HG02943 (cell line): Measurements from ENCODE around the gene IQCF2.
"Not testable (repeated sequence)": the region's sequence is repeated elsewhere in the genome, so short reads cannot be mapped to it uniquely, and the experiment has no call there.

Experiments
- ATAC-seq: cut with Tn5 transposase; IDR thresholded peaks from one replicate; pipeline ENCODE4 v1.9.1; 2021; ENCODE audit warnings: mild to moderate bottlenecking, low read depth, moderate library complexity; ENCODE audit not compliant: unreplicated experiment

IQCF2 gene

DNA sequence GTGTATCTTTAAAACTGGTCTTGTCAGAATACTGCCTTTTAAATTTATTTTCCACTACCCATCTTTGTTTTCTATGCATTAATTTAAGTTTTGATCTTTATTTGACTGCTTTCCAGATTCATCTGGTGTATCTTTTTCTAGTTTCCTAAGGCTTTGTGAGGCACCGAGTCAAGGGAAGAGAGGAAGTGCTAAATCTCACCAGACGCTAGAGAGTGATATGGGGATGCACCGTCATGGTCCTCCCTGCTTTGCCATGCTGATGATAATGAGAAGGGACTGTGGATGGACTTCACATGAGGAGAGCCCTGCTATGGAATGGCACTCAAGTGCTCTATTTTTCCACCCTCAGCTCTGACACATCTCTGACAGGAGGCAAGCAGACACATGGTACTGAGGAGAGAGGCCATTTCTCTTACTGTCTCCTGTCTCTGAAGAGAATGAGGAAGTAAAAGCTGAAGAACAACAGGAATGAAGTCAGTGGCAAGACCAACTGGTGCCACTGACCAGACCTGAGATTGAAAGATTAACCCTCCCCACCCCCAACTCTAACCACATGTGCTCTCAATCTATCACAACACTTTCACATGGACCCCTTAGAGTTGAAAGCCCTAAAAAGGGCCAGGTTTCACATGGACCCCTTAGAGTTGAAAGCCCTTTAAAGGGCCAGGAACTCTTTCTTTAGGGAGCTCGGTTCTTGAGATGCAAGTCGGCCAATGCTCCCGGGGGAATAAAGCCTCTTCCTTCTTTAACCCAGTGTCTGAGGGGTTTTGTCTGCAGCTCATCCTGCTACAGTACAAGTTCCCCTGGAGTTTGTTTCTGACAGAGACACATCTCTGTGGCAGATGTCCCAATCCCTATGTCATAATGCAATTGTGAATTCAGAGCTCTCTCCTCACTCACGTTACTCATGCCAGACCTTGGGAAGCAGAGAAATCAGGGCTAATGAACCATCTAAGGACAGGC lies at the start of gene IQCF2:
Gene IQCF2, plus strand, starts transcription at position 913 of the 963 bp plus-strand sequence. CDS start 52 bp downstream, outside the sequence.
- no peak for ATAC-seq

DNA sequence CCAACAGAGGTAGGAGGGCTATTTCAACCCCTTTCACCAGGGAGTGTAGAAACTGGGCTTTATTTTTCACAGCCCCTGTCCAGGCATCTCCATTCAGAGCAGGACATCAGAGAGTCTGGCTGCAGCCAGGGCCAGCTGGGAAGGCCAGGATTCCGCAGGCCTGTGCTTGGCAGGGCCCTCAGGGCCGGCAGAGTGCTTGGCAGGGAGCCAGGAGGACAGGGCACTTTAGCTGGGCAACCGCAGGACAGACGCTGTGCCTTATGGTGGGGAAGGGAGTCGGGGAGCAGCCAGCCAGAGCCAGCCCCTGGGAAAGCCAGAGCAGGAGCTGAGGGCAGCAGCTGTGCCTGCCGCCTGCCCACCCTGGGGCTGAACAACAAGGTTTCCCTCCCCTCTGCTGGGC lies 47.9 kb upstream of the IQCF2 start:
- ATAC-seq = no peak

DNA sequence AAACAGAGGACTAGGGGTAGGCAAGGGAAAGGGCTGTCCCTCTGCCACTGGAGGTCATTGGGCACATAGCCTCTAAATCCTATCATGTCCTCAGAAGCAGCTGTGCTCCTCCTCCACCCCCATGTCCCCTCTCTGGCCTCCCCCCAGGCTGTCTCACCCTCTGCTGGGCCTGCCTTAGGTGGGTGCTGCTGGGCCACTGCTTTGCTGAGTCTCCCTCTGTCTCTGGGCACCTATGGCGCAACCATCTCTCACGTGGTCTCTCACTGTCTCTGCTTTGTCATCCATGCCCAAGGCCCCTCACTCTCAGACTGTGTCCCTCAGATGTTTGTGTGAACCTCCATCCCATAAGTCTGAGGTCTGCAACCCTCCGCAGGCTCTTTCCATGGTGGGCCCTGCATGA lies 47.4 kb upstream of the IQCF2 start:
- no peak for ATAC-seq

DNA sequence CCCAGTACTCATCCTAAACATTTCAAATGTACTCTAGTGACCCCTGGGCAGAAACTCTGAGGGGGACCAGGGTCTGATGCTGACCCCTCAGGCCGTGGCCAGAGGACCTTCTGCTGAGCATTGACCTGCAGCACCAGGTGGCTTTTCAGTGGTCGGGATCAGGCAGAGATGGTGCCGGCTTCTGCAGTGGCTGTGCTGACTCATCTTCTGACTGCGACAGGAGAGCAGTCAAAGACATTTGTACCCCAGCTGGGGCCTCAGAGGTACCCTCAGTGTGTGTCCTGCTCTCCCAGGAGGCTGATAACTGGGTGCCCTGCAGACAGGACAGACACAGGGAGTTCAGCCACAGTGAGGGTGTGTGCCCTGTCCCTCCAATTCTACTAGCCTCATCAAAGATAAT lies 45.8 kb upstream of the IQCF2 start:
- no peak for ATAC-seq

DNA sequence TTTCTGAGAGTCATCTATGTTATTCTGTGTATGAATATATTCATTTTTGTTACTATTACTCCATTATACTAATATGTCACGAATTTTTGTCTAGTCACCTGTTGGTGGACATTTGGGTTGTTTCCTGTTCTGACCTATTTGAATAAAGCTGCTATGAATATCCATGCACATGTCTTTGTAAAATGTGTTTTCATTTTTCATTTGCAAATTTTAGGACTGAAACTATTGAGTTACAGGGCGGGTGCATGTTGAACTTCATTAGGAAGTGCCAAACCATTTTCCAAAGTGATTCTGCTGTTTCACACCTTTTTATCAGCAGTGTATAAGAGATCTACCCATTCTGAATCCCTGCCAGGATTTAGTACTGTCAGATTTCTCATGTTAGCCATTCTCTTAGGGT lies 44.7 kb upstream of the IQCF2 start:
- no peak for ATAC-seq

DNA sequence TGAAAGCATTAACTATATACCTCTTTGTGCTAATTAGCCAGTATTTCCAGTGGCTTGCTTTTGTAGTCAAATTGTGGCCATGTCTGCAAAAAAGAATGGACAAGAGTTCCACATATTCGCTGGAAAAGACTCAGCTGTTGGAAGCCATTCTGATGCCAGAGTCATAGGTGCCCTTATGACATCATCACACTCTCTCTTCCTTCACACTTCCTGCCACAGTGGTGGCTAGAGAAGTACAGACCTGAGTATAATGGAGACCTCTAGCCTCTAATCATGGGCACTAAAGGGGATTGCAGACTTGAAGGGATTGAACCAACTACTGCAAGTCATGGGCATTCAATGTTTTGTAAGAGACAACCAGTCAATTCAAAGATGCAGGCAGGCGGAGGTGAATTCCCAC lies 44.0 kb upstream of the IQCF2 start:
- ATAC-seq = no peak

DNA sequence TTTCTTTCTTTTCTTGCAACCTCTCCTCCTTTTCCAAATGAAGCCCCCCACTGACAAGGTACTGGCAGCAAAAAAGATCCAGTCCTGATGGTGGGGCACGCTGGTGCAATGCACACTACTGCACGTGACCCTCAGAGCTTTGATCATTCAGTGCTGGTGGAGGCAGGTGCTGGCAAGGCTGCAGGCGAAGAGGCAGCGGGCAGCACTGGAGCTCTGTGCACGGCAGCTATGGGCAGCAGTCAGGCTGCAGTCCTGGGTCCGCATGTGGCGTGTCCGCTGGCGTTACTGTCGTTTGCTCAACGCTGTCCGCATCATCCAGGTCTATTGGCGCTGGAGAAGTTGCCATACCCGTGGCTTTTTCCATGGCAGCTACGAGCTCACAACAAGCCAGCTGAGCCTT lies 42.3 kb upstream of the IQCF2 start:
- ATAC-seq = no peak

DNA sequence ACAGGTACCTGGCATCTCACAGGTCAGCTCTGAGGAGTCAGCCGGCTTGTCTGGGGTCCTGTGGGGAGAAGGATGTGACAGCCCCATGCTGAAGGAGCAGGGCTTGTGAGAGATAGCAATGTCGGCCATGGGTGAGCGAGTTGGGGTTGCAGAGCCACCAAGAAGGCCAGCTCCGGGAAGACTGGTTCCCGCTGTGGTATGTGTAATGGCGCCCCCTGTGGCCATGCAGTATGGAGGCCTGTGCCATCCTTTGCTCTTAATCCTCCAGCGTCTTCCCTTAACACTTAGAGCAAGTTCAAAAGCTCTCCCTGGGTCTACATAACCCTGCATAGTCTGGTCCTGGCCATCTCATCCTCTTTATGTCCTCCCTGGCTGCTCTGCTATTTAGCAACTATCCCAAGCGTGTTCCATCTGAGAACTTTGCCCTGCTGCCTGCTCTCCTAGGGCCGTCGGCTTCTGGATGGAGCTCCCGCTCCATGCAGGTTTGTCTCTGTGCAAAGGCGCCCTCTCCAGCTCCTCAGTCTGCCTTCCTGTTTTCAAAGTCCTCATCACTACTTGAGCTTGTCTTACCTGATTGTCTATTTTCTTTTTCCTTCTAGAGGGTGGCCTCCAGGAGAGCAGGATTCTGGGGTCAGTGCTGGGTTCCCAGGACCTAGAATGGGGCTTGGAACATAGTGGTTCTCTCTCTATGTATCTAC lies 41.6 kb upstream of the IQCF2 start:
- ATAC-seq = no peak

DNA sequence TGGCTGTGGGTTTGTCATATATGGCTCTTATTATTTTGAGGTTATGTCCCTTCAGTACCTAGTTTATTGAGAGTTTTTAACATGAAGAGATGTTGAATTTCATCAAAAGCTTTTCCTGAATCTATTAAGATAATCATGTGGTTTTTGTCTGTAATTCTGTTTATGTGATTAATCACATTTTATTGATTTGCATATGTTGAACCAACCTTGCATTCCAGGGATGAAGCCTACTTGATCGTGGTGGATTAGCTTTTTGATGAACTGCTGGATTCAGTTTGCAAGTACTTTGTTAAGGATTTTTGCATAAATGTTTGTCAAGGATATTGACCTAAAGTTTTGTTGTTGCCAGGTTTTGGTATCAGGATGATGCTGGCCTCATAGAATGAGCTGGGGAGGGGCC lies 33.1 kb upstream of the IQCF2 start:
- no peak for ATAC-seq

DNA sequence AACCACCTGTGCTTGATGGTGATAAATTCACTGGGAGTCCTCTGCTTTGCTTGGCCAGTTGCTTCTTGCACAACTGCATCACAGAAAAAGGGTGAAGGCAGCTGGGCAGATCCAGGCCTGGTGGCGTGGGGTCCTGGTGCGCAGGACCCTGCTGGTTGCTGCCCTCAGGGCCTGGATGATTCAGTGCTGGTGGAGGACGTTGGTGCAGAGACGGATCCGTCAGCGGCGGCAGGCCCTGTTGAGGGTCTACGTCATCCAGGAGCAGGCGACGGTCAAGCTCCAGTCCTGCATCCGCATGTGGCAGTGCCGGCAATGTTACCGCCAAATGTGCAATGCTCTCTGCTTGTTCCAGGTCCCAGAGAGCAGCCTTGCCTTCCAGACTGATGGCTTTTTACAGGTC lies 31.1 kb upstream of the IQCF2 start:
- ATAC-seq = no peak

DNA sequence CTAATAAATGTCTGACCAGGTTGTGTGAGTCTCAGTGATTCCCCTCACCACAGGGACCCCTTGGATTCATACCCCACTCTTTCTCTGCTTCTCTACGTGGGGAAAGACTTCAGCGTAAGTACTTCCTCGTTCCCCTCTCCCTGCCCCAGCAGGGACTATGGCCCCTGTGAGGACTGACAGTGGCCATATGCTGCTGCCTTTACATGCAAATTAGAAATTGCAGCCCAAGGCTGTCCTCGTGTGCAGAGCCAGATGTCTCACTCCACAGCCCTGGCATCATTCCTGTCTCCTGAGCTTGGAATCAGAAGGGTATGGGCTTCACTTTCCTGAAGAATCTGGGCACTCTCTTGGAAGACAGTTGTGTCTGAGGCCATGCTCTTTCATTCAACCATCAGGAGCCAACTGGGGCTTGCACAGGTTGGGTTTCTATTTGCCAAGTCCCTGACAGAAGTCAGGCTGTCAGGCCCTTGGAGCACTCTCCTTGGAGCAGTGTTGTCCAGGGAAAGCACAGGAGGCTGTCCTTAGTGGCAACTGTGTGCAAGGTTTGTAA lies 30.5 kb upstream of the IQCF2 start:
- no peak for ATAC-seq

DNA sequence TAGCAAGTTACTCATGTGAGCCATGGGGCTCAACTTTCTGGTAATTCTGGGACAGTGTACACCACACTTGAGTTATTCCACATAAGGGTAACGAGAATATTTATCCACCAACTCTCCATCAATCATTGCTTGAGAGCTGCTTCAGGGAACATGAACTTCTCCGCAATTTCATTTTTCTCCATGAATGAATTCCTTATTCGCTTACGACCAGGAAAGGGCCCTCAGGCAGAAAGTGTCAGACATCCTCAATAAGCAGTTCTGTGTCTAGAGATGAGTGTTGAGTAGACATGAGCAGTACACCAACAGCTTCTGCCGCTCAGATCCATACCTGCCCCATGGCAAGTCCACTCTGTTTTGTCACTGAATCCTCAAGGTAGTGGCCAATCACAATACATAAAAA lies 24.8 kb upstream of the IQCF2 start:
- ATAC-seq = no peak

DNA sequence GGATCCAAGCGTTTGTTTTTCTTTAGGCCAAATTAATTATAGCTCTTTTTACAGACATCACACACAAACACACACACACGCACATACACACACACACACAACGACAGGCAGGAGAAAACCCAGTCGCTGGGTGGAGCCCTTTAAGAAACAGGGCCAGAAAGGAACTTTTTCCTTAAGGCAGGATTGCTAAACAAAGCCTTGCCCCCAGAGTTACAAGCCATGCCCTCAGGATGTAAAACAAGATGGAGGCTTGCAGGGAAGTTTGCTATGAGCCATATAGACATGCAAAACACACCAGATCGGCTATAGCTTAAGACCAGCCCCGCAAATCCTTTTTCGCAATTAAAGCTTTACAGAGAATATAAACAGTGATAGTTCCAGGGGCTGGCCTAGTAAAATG lies 16.3 kb upstream of the IQCF2 start:
- ATAC-seq = no peak

DNA sequence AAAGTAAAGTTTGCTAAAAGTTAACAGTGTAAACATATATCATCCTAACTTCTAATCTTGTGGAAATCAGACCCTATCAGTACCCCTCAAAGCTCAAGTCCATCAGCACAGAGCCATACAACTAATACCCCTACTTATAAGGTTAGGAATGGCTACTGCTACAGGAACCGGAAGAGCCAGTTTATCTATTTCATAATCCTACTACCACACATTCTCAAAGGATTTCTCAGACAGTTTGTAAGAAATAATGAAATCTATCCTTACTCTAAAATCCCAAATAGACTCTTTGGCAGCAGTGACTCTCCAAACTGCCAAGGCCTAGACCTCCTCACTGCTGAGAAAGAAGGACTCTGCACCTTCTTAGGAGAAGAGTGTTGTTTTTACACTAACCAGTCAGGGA lies 6.0 kb upstream of the IQCF2 start:
- ATAC-seq = not testable (repeated sequence)

DNA sequence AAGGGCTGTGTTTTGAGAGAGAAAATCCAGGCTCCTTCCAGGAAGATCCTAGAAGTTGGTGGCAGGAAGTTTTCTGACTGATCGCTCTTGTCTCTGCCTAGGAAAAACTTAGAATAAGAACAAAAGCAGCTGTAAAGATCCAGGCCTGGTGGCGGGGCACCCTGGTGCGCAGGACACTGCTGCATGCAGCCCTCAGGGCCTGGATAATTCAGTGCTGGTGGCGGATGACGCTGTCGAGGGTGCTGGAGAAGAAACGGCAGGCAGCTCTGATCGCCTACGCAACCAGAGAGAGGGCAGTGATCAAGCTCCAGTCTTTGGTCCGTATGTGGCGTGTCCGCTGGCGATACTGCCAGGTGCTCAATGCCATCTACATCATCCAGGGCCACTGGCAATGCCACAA lies 1.5 kb downstream of the IQCF2 start:
- no peak for ATAC-seq

DNA sequence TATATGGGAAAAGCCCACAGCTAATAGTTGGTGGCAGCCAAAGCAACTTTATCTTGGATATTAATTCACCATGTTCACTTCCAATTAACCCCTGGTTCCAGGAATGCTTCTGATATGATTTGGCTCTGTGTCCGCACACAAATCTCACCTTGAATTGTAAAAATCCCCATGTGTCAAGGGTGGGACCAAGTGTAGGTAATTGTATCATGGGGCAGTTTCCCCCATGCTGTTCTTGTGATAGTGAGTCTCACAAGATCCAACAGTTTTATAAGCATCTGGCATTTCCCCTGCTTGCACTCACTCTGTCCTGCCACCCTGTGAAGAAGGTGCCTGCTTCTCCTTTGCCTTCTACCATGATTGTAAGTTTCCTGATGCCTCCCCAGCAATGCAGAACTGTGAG lies 7.5 kb downstream of the IQCF2 start:
- ATAC-seq = not testable (repeated sequence)

DNA sequence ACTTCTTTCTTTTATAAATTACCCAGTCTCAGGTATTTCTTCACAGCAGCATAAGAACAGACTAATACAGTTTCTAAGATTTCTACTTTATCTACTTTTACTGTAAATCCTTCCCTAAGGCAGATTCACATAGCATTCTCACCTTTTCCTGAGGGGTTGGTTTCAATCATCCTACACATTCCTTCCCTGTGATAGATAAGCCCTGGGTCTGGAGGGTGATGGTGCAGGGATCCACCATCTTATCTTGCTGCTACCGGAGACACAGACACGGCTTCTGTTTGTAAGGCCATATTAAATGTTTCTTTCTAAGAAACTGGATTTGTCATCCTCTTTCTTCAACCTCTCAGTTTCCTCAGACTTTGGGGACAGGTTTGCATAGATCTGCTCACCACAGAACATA lies 7.9 kb downstream of the IQCF2 start:
- ATAC-seq = no peak

DNA sequence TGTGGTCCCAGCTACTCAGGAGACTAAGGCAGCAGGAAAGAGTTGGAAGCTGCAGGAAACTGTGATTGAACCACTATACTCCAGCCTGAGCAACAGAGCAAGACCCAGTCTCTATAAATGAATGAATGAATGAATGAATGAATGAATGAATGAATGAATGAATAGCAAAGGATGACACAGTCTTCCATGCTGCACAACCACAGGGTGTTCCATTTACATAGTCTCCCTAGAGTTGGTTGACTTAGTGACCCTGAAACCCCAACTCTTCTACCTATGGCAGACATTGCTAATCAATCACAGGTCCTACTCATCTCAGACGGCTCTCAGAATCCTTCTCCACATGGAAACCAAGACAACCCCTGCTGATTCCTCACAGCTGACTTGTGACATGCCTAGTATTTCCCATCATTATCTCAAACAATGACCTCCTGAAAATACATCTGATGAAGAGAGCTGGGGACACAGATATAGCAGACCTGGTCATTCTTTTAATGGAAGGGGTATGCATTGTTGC lies 11.9 kb downstream of the IQCF2 start:
- ATAC-seq = no peak

DNA sequence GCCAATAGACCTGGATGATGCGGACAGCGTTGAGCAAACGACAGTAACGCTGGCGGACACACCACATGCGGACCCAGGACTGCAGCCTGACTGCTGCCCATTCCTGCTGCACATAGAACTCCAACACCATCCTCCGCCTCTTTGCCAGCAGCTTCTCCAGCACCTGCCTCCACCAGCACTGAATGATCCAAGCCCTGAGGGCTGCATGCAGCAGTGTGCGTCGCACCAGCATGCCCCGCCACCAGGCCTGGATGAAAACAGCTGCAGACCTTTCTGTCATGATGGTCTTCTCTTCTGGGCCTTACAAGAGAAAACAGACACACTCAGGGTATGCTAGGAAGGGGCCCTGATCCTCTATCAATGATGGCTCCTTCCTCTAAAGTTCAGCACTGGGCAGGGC lies 12.5 kb downstream of the IQCF2 start:
- ATAC-seq = no peak

DNA sequence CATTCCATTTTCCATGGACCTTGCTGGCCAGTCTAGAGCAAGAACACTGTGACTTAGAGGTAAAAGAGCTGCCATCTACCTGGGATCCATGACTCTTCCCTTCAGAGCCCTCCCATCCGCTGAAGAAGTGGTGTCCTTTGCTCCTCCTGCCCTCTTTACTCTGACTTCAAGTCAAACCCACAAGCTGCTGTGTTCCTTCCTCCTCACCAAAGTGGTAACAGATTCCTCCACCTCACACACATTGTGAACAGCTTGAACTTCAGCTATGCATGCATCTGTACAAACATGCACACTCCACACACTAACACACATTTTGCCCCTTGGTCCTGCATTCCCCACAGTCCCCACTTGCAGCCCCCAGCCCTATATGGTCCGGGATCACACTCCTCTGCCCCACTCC lies 13.0 kb downstream of the IQCF2 start:
- ATAC-seq = no peak

DNA sequence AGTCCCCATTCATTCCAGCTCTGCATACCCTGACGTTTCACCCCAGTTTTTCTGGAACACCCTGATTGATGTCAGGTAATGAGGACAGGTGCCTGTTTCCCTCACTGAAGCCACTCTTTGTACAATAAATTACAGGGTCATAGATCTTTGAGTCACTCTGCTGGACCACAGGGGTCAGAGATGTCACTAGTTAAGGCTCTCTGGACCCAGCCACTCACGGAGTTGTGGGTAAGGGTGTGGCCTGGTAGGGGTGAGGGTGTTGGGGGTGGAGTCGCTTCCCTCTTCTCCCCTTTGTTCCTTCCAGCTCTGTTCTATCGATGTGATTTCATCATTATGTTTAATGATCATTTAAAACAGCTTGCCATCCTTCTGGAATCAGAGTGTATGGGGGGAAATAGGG lies 13.5 kb downstream of the IQCF2 start:
- no peak for ATAC-seq
